Measurements from ENCODE around the gene SEPTIN11. TPM values are rescaled to one million over a fixed set of nuclear protein-coding genes. Genes with fewer than 3 reads are reported as not detected.

Gene SEPTIN11
- total RNA-seq, 1 experiment from 2014 or later = 77.3 TPM

- Histone ChIP-seq H2BK15ac (ENCODE audit: low read depth, low read length) (no peak overlapping the region), H2AFZ (ENCODE audit: low read length) (no peak overlapping the region), H4K20me1 (ENCODE audit: control insufficient read depth, insufficient read depth, insufficient read length) (no peaks in the 10 kb centered on the region), H4K5ac (ENCODE audit: insufficient read length, low read depth, low read length) (no peak overlapping the region), H4K8ac (replicated peaks; ENCODE audit: insufficient read length, low read depth, low read length) (no peak overlapping the region), H2BK12ac (ENCODE audit: insufficient read length, low read depth, low read length) (no peak overlapping the region), H3K18ac (ENCODE audit: insufficient read length, low read depth, low read length) (no peak overlapping the region), H3K9ac (ENCODE audit: extremely low read depth, insufficient read length, low read length) (no peak overlapping the region), H3K56ac (ENCODE audit: insufficient read length, low read depth, low read length) (no peak overlapping the region), H4K91ac (ENCODE audit: insufficient read length, low read depth, low read length) (no peak overlapping the region), H2AK5ac (ENCODE audit: insufficient read length, low read length) (no peak overlapping the region), H3K79me1 (ENCODE audit: insufficient read depth, low read depth, low read length, poor library complexity, severe bottlenecking) (peaks cover 8% of the 10 kb centered on the region), H2BK5ac (ENCODE audit: insufficient read length, low read length) (no peak overlapping the region), H2BK20ac (ENCODE audit: low read depth, low read length, poor library complexity, severe bottlenecking) (no peak overlapping the region), H3K14ac (ENCODE audit: insufficient read depth, low read length) (no peak overlapping the region), H2BK120ac (ENCODE audit: low read depth, low read length, poor library complexity, severe bottlenecking) (no peak overlapping the region), H3K4ac (ENCODE audit: low read depth, low read length) (no peak overlapping the region), H3K4me1 (ENCODE audit: insufficient read depth, low read length) (peaks cover 5% of the 10 kb centered on the region; the same call in 1 of the 2 replicates), H3K4me2 (ENCODE audit: insufficient read depth, insufficient read length, low read length) (no peak overlapping the region), H3K79me2 (ENCODE audit: insufficient read depth, low read length) (no peaks in the 10 kb centered on the region; the same call in 1 of the 2 replicates), H3K23me2 (ENCODE audit: insufficient read length, low read depth, low read length, poor library complexity, severe bottlenecking) (no peaks in the 10 kb centered on the region), H3K23ac (ENCODE audit: insufficient read length, low read depth, low read length) (no peak overlapping the region), H3K9me3 (ENCODE audit: control insufficient read depth, low read depth, low read length) (no peaks in the 10 kb centered on the region), H3K27ac (ENCODE audit: insufficient read length, low read depth, low read length) (no peak overlapping the region), H3K27me3 (ENCODE audit: insufficient read depth, low read length) (no peaks in the 10 kb centered on the region), H3T11ph (ENCODE audit: low read length) (no peak overlapping the region)
- Mint-ChIP-seq H3K9me3 (no peaks in the 10 kb centered on the region), H3K4me1 (peaks cover 26 to 27% of the 10 kb centered on the region in 2 experiments), H3K27me3 (ENCODE audit: low read depth) (no peaks in the 10 kb centered on the region), H3K27ac (no peak overlapping the region), H3K4me3 (no peak overlapping the region), H3K36me3 (ENCODE audit: insufficient read depth in 1 of 3, low read depth in 3 of 3) (peaks cover 0 to 4% (median under 1%) of the 10 kb centered on the region in 3 experiments; a peak in 3 of 7 replicates)
- DNase-seq = no peak
- WGBS (ENCODE audit: extremely low coverage, insufficient read length, low lambda C conversion rate) = no CpG with 5 or more reads among the region's 3 CpGs
- TF ChIP-seq CTCF (conservative IDR thresholded peaks at IDR 0.05) = no peak
Measured at GRCh38 chr4:76969495-76969894, 19.9 kb downstream of the SEPTIN11 start.

Data from H9 (cell line).